Neural cell (in vitro differentiated cells): ENCODE data around the gene TRIM40. TPM values are rescaled to one million over a fixed set of nuclear protein-coding genes. Genes with fewer than 3 reads are reported as not detected.
A peak's percentile ranks its signal among the peaks of the same experiment; 100 is the strongest.

Experiments used
- H2AFZ ChIP-seq: fragments of 200-600, 300-800 bp; sonication (generic), shearing (Covaris generic); 2 replicates; pipeline ENCODE4 v1.6.0; 2014; ENCODE audit warnings: low read depth, mild to moderate bottlenecking, antibody characterized with exemption, low read length, moderate library complexity
- H3F3A ChIP-seq: fragments of 200-600 bp; shearing (Covaris generic); 2 replicates; pipeline ENCODE4 v1.6.1; 2016; ENCODE audit warnings: mild to moderate bottlenecking, moderate library complexity, mixed read lengths, antibody characterized with exemption, low read length; ENCODE audit not compliant: insufficient read depth, poor library complexity, severe bottlenecking
- H3K27ac ChIP-seq: fragments of 200-600, 300-800 bp; sonication (generic), shearing (Covaris generic); 2 replicates; pipeline ENCODE4 v1.5.1; 2014; ENCODE audit warnings: mild to moderate bottlenecking, low read length, moderate library complexity
- H3K27me3 ChIP-seq: fragments of 300-800, 200-600 bp; sonication (generic), shearing (Covaris generic); 2 replicates; pipeline ENCODE4 v1.6.0; 2014; ENCODE audit warnings: mild to moderate bottlenecking, low read depth, low read length, moderate library complexity; ENCODE audit not compliant: insufficient read depth
- H3K36me3 ChIP-seq: fragments of 300-800, 200-600 bp; sonication (generic), shearing (Covaris generic); 2 replicates; pipeline ENCODE4 v1.5.1; 2014; ENCODE audit warnings: mild to moderate bottlenecking, antibody characterized with exemption, low read length, moderate library complexity; ENCODE audit not compliant: insufficient read depth
- H3K4me2 ChIP-seq: fragments of 300-800, 200-600 bp; sonication (generic), shearing (Covaris generic); 2 replicates; pipeline ENCODE4 v1.6.0; 2014; ENCODE audit warnings: mild to moderate bottlenecking, low read length
- H3K4me3 ChIP-seq: fragments of 300-800, 200-600 bp; sonication (generic), shearing (Covaris generic); 2 replicates; pipeline ENCODE4 v1.5.1; 2014; ENCODE audit warnings: mild to moderate bottlenecking, low read length, moderate library complexity
- H3K79me2 ChIP-seq: fragments of 200-600 bp; shearing (Covaris generic); replicated peaks from 2 replicates; pipeline ENCODE4 v1.6.0; 2014; ENCODE audit warnings: mild to moderate bottlenecking, low read length, moderate library complexity; ENCODE audit not compliant: insufficient read depth
- H3K9ac ChIP-seq: fragments of 300-800, 200-600 bp; sonication (generic), shearing (Covaris generic); 2 replicates; pipeline ENCODE4 v1.6.1; 2016; ENCODE audit warnings: mild to moderate bottlenecking, low read length, mixed read lengths
- H3K9me2 ChIP-seq: fragments of 200-600 bp; shearing (Covaris generic); 2 replicates; pipeline ENCODE4 v1.6.1; 2016; ENCODE audit warnings: mild to moderate bottlenecking, low read length, mixed read lengths; ENCODE audit not compliant: insufficient read depth
- H3K9me3 ChIP-seq: fragments of 200-600, 300-800 bp; sonication (generic), shearing (Covaris generic); 2 replicates; pipeline ENCODE4 v1.6.1; 2016; ENCODE audit warnings: mild to moderate bottlenecking, mixed run types, low read length, moderate library complexity, mixed read lengths
- H4K20me1 ChIP-seq: fragments of 200-600 bp; shearing (Covaris generic); 2 replicates; pipeline ENCODE4 v1.6.1; 2016; ENCODE audit warnings: mild to moderate bottlenecking, mixed run types; ENCODE audit not compliant: insufficient read depth
- CTCF ChIP-seq: fragments of 450-650 bp; IDR thresholded peaks from 2 replicates; pipeline ENCODE4 v1.5.1; 2014; ENCODE audit warnings: antibody characterized with exemption, mild to moderate bottlenecking, moderate library complexity; ENCODE audit not compliant: poor library complexity, severe bottlenecking
- EP300 ChIP-seq: fragments of 450-650 bp; conservative IDR thresholded peaks from 2 replicates; pipeline ENCODE4 v1.6.1; 2014; ENCODE audit warnings: antibody characterized with exemption, mild to moderate bottlenecking, moderate library complexity; ENCODE audit not compliant: poor library complexity, severe bottlenecking
- EZH2 ChIP-seq: fragments of 200-600, 300-800 bp; shearing (Covaris generic), sonication (generic); IDR thresholded peaks from 2 replicates; pipeline ENCODE4 v1.6.1; 2014; ENCODE audit warnings: antibody characterized with exemption, low read length, borderline replicate concordance, mild to moderate bottlenecking; ENCODE audit not compliant: insufficient read depth, poor library complexity, severe bottlenecking
- MXI1 ChIP-seq: fragments of 450-650 bp; conservative IDR thresholded peaks from 2 replicates; pipeline ENCODE4 v1.6.1; 2014; ENCODE audit warnings: antibody characterized with exemption, mild to moderate bottlenecking; ENCODE audit not compliant: poor library complexity, severe bottlenecking
- POLR2AphosphoS5 ChIP-seq: IDR thresholded peaks from 2 replicates; pipeline ENCODE4 v1.6.1; 2012
- RAD21 ChIP-seq: fragments of 450-650 bp; conservative IDR thresholded peaks from 2 replicates; pipeline ENCODE4 v1.6.1; 2014; ENCODE audit warnings: antibody characterized with exemption, mild to moderate bottlenecking, moderate library complexity
- SMC3 ChIP-seq: fragments of 450-650 bp; conservative IDR thresholded peaks from 2 replicates; pipeline ENCODE4 v1.6.1; 2014; ENCODE audit warnings: antibody characterized with exemption, mild to moderate bottlenecking, moderate library complexity; ENCODE audit not compliant: poor library complexity
- TAF1 ChIP-seq: IDR thresholded peaks from 2 replicates; pipeline ENCODE4 v1.6.1; 2012; ENCODE audit warnings: low read depth
- polyA plus RNA-seq: library from polyadenylated mRNA; depleted of rRNA; stranded (reverse); fragments of >200 nt; gene quantifications from 2 replicates; pipeline ENCODE4 v1.2.3, GENCODE V29; 2014
- TF ChIP-seq, protein P1 (sequence below): IDR thresholded peaks from 2 replicates; pipeline ENCODE4 v1.6.1; 2012; ENCODE audit warnings: borderline replicate concordance

Gene TRIM40
- polyA plus RNA-seq, 1 donor from 2014 or later: not detected

GRCh38 chr6:30102414-30102969 lies 33.4 kb upstream of the TRIM40 start:
- TF ChIP-seq TAF1: no peak
- no peak for TF ChIP-seq CTCF
- no peak for TF ChIP-seq RAD21
- TF ChIP-seq EP300: no peak
- TF ChIP-seq POLR2AphosphoS5: no peak
- TF ChIP-seq SMC3: no peak
- TF ChIP-seq, protein P1, sequence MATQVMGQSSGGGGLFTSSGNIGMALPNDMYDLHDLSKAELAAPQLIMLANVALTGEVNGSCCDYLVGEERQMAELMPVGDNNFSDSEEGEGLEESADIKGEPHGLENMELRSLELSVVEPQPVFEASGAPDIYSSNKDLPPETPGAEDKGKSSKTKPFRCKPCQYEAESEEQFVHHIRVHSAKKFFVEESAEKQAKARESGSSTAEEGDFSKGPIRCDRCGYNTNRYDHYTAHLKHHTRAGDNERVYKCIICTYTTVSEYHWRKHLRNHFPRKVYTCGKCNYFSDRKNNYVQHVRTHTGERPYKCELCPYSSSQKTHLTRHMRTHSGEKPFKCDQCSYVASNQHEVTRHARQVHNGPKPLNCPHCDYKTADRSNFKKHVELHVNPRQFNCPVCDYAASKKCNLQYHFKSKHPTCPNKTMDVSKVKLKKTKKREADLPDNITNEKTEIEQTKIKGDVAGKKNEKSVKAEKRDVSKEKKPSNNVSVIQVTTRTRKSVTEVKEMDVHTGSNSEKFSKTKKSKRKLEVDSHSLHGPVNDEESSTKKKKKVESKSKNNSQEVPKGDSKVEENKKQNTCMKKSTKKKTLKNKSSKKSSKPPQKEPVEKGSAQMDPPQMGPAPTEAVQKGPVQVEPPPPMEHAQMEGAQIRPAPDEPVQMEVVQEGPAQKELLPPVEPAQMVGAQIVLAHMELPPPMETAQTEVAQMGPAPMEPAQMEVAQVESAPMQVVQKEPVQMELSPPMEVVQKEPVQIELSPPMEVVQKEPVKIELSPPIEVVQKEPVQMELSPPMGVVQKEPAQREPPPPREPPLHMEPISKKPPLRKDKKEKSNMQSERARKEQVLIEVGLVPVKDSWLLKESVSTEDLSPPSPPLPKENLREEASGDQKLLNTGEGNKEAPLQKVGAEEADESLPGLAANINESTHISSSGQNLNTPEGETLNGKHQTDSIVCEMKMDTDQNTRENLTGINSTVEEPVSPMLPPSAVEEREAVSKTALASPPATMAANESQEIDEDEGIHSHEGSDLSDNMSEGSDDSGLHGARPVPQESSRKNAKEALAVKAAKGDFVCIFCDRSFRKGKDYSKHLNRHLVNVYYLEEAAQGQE: no peak
- no peak for TF ChIP-seq EZH2
- no peak for TF ChIP-seq MXI1
- Histone ChIP-seq H3K9me2 (no peaks in the 10 kb centered on the region), H3K9ac (no peak overlapping the region), H3K27ac (no peak overlapping the region), H3K79me2 (no peaks in the 10 kb centered on the region), H3K36me3 (no peaks in the 10 kb centered on the region), H2AFZ (no peak overlapping the region), H3F3A (no peaks in the 10 kb centered on the region), H3K27me3 (peaks cover 82% of the 10 kb centered on the region), H4K20me1 (no peaks in the 10 kb centered on the region), H3K4me2 (no peak overlapping the region), H3K9me3 (no peaks in the 10 kb centered on the region), H3K4me3 (peak overlapping the region; percentile 57)

- Histone ChIP-seq H3K27ac (no peak overlapping the region), H3K9me3 (no peaks in the 10 kb centered on the region), H4K20me1 (no peaks in the 10 kb centered on the region), H3K79me2 (no peaks in the 10 kb centered on the region), H3K9ac (no peak overlapping the region), H3K9me2 (no peaks in the 10 kb centered on the region), H2AFZ (no peak overlapping the region), H3K27me3 (peaks cover 76% of the 10 kb centered on the region), H3F3A (no peaks in the 10 kb centered on the region), H3K4me2 (no peak overlapping the region), H3K4me3 (peak overlapping the region; percentile 43), H3K36me3 (no peaks in the 10 kb centered on the region)
- TF ChIP-seq EP300 (no peak), POLR2AphosphoS5 (no peak), RAD21 (peak; percentile 70), EZH2 (no peak), SMC3 (peak; percentile 69), MXI1 (no peak), TAF1 (no peak), CTCF (peak; percentile 75)
- TF ChIP-seq, protein P1: no peak
Observed at GRCh38 chr6:30102970-30103871, 32.7 kb upstream of the TRIM40 start.
